Subcutaneous adipose tissue (tissue), 4 donors: ENCODE measurements around the gene FOXK2. TPM values are rescaled to one million over a fixed set of nuclear protein-coding genes. Genes with fewer than 3 reads are reported as not detected.

Experiments
- CTCF ChIP-seq: fragments of 450-650 bp; IDR thresholded peaks from one replicate; pipeline ENCODE4 v1.5.1; 2016; ENCODE audit warnings: low read depth, mild to moderate bottlenecking, control low read depth, antibody characterized with exemption, moderate library complexity
- total RNA-seq, 4 donors: library from RNA; depleted of rRNA; stranded (reverse); fragments of >200 nt; gene quantifications; one replicate each; pipeline ENCODE4 v1.1.0, GENCODE V29; 2016

FOXK2 gene
- total RNA-seq, 4 donors from 2014 or later, result 22.0 to 42.2 (median 35.0) TPM

- TF ChIP-seq CTCF, result no peak
Measured at GRCh38 chr17:82545071-82545462, 25.5 kb downstream of the FOXK2 start.

DNA sequence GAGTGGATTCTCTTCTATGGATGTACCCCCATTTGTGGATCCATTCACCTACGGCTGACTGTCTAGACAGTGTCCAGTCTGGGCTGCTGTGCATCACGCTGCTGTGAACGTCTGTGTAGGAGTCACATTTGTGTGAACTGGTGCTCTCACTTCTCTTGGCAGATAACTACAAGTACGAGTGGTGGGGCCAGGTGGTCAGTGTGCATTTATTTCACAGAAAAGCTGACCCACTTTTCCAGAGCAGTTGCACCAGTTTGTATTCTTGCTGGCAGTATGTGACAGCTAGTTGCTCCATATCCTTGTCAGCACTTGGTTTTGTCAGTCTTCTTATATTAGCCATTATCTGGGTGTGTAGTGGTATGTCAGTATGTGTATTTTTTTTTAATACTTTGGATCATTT lies 28.4 kb downstream of the FOXK2 start:
- no peak for TF ChIP-seq CTCF

GRCh38 chr17:82548681-82549303 lies 29.3 kb downstream of the FOXK2 start:
- no peak for TF ChIP-seq CTCF

GRCh38 chr17:82551779-82552457 lies 32.4 kb downstream of the FOXK2 start:
- no peak for TF ChIP-seq CTCF

DNA sequence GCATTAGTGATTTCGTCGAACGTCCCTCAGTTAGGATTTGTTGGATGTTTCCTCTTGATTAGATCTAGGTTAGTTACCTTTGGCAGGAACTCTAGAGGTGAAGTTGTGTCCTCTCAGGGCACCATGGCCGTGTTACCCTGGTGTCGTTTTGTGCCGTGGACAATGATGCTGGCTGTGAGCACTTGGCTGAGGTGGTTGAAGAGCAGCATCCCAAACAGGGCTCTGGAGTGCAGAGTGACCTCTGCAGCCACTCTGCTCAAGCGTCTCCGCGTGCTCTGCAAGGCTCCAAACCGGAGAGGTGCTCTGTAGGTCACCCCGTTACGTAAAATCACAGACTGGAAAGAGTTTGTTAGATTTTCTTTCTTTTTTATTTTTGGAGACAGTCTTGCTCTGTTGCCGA lies 33.0 kb downstream of the FOXK2 start:
- TF ChIP-seq CTCF, result no peak

DNA sequence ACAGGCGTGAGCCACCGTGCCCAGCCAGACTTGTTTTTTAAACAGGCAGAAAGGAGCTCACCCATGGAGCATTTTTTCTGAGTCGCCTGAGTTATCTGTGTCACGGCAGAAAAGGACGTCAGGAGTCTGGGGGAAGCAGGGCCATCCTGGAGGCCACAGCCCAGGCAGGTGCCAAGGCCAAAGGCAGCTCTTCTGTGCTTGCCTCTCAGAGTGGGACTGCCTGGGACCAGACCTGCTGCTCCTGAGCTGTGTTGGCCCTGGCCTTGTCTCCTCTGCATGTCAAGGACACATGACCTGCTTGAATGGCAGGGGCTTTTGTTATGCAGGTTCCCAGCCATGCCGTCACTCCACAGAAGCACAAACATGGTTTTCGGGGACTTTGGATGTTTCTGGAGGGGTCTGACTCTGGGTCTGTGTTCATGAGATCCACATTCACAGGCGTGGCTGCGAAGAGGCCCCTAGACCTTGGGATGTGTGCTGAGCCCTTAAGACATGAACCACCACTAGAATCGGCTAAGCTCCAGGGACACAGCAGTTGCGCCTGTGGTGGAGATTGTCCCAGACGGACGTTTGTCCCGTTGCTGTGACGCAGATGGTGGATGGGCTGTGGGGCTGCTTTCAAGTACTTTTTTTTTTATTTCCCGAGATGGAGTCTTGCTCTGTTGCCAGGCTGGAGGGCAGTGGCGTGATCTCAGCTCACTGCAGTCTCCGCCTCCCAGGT lies 33.8 kb downstream of the FOXK2 start:
- no peak for TF ChIP-seq CTCF

DNA sequence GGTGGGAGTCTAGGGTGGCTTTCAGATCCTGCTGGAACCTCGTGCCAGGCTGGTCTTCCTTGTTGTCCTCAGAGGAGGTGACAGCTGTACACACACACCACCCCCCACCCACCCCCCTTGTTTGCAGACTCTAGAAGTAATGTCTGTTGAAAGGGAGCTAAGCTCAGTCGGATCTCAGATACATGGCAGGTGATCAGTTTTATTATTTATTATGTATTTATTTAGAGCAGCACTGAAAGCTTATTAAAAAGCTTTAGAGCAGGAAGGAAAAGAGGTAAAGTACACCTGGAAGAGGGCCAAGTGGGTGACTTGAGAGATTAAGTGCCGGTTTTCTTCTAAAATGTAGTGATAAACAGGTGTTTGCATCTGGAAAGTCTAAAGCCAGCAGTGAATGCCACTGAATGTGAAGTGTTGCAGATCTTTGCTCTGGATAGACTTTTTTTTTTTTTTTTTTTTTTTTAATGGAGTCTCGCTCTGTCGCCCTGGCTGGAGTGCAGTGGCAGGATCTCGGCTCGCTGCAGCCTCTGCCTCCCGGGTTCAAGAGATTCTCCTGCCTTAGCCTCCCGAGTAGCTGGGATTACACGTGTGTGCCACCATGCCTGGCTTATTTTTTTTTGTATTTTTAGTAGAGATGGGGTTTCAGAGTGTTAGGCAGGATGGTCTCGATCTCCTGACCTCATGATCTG lies 40.2 kb downstream of the FOXK2 start:
- no peak for TF ChIP-seq CTCF
